Common myeloid progenitor, CD34-positive (primary cell): ENCODE data around the gene ZFP3.

ENCODE experiments used
- CTCF ChIA-PET: fragments of 350-600 bp; sonication (Branson Sonifier 250); formaldehyde crosslinking; loops from one replicate; lab custom pipeline; 2021; ENCODE audit warnings: antibody characterized with exemption; lab: Charles Lee
- POLR2A ChIA-PET: fragments of 350-600 bp; sonication (Branson Sonifier 250); formaldehyde crosslinking; loops from one replicate; lab custom pipeline; 2021; ENCODE audit warnings: antibody characterized with exemption; lab: Charles Lee
- DNase-seq, 3 donors: peaks; one replicate each; pipeline versions ENCODE4 v3.0.0 to v3.0.0-alpha.2; 2013
- H3K27ac ChIP-seq, 2 experiments: 1 replicate in 1 of 2; 2 replicates in 1 of 2; pipeline ENCODE4 v1.7.0; 2013; ENCODE audit warnings: inconsistent platforms in 2 of 2, low read length in 2 of 2, mild to moderate bottlenecking in 2 of 2, low read depth in 1 of 2, moderate library complexity in 1 of 2; ENCODE audit not compliant: severe bottlenecking in 2 of 2, insufficient read depth in 1 of 2, poor library complexity in 1 of 2
- H3K27me3 ChIP-seq, 5 experiments: replicated peaks in 2 of 5; 1 replicate in 3 of 5; 2 replicates in 2 of 5; pipeline versions ENCODE4 v1.6.1 to v1.7.0; 2013; ENCODE audit warnings: low read length in 4 of 5, mild to moderate bottlenecking in 2 of 5, moderate library complexity in 2 of 5, inconsistent platforms in 1 of 5; ENCODE audit not compliant: insufficient read depth in 5 of 5, control insufficient read depth in 4 of 5
- H3K36me3 ChIP-seq, 4 experiments: 1 replicate in 2 of 4; 2 replicates in 2 of 4; pipeline versions ENCODE4 v1.6.1 to v1.7.0; 2013; ENCODE audit warnings: low read length in 3 of 4, control low read depth in 1 of 4, mild to moderate bottlenecking in 1 of 4; ENCODE audit not compliant: control insufficient read depth in 4 of 4, insufficient read depth in 4 of 4
- H3K4me1 ChIP-seq, 4 experiments: 1 replicate in 3 of 4; 2 replicates in 1 of 4; pipeline versions ENCODE4 v1.6.1 to v1.7.1; 2013; ENCODE audit warnings: low read length in 3 of 4, mild to moderate bottlenecking in 3 of 4, control low read depth in 1 of 4, inconsistent platforms in 1 of 4, moderate library complexity in 1 of 4; ENCODE audit not compliant: control insufficient read depth in 4 of 4, insufficient read depth in 4 of 4; ENCODE audit errors: control extremely low read depth in 1 of 4
- H3K4me3 ChIP-seq, 7 experiments: 1 replicate in 4 of 7; 2 replicates in 3 of 7; pipeline versions ENCODE4 v1.5.1 to v1.7.0; 2013; ENCODE audit warnings: mild to moderate bottlenecking in 7 of 7, low read length in 6 of 7, moderate library complexity in 6 of 7, inconsistent platforms in 2 of 7, low read depth in 2 of 7, control low read depth in 1 of 7; ENCODE audit not compliant: insufficient read depth in 4 of 7, control insufficient read depth in 1 of 7; ENCODE audit errors: extremely low read depth in 1 of 7
- H3K9me3 ChIP-seq, 5 experiments: 1 replicate in 4 of 5; 2 replicates in 1 of 5; pipeline versions ENCODE4 v1.6.1 to v1.7.1; 2013; ENCODE audit warnings: low read length in 4 of 5, mild to moderate bottlenecking in 2 of 5, inconsistent platforms in 1 of 5, low read depth in 1 of 5, moderate library complexity in 1 of 5; ENCODE audit not compliant: control insufficient read depth in 4 of 5, insufficient read depth in 2 of 5; ENCODE audit errors: control extremely low read depth in 1 of 5
- WGBS: methylation state at CpG from one replicate; pipeline ENCODE4 v1.1.5; 2013; ENCODE audit not compliant: insufficient coverage; 5-methylcytosine and 5-hydroxymethylcytosine counted together

The ZFP3 gene

GRCh38 chr17:5097101-5097834 lies 19.0 kb downstream of the ZFP3 start:
- H3K9me3 ChIP-seq = peaks cover 6 to 69% (median 33%) of the 10 kb centered on the region in 5 experiments
- H3K27ac ChIP-seq = peak overlapping the region in 1 of 2 experiments; percentile 71
- DNase-seq = peak; percentile 85 to 93 (median 91)
- H3K4me3 ChIP-seq = peak overlapping the region; percentile 33 to 82 (median 70)
- WGBS = under 1% methylated on average over 54 of the region's 63 CpGs
- CTCF ChIA-PET = interaction anchor here (0.6 to 1.2 kb wide), 8 partner anchors 9 to 1689 kb away, joined by 3 to 5 read pairs (median 3); partner anchors contain the start of gene ZFP3
- peaks cover 0 to 14% (median 2%) of the 10 kb centered on the region in 4 experiments for H3K36me3 ChIP-seq
- H3K4me1 ChIP-seq = peaks cover 3 to 12% (median 8%) of the 10 kb centered on the region in 4 experiments
- peaks cover 0 to 3% (median 0%) of the 10 kb centered on the region in 5 experiments for H3K27me3 ChIP-seq
- POLR2A ChIA-PET = interaction anchor here (1.0 to 1.4 kb wide), 3 partner anchors 14 to 21 kb away, joined by 3 to 5 read pairs (median 4); partner anchors contain the start of gene ZFP3

GRCh38 chr17:5099271-5099670 lies 21.0 kb downstream of the ZFP3 start:
- ChIA-PET POLR2A (no interaction called here), CTCF (interaction anchor here (1.4 kb wide), 1 partner anchor 22 kb away, joined by 3 read pairs; no protein-coding TSS in a partner anchor)
- no peaks in the 10 kb centered on the region for H3K36me3 ChIP-seq
- WGBS = 87% methylated on average over 5 of the region's 5 CpGs
- peaks cover 3 to 12% (median 8%) of the 10 kb centered on the region in 4 experiments for H3K4me1 ChIP-seq
- peaks cover 0 to 3% (median 0%) of the 10 kb centered on the region in 5 experiments for H3K27me3 ChIP-seq
- H3K27ac ChIP-seq = no peak overlapping the region
- no peak for DNase-seq
- peaks cover 6 to 61% (median 15%) of the 10 kb centered on the region in 5 experiments for H3K9me3 ChIP-seq
- no peak overlapping the region for H3K4me3 ChIP-seq

- DNase-seq = no peak
- ChIA-PET POLR2A (no interaction called here), CTCF (no interaction called here)
- Histone ChIP-seq H3K27me3 (peaks cover 0 to 3% (median 0%) of the 10 kb centered on the region in 5 experiments), H3K27ac (no peak overlapping the region), H3K4me3 (no peak overlapping the region), H3K9me3 (peaks cover under 1 to 52% (median 6%) of the 10 kb centered on the region in 5 experiments), H3K36me3 (peaks cover 1 to 6% (median 3%) of the 10 kb centered on the region in 4 experiments), H3K4me1 (peaks cover 3 to 12% (median 8%) of the 10 kb centered on the region in 4 experiments)
- WGBS = 98% methylated on average over 6 of the region's 6 CpGs
Observed at GRCh38 chr17:5100832-5101231, 22.6 kb downstream of the ZFP3 start.

GRCh38 chr17:5110816-5111215 lies 32.5 kb downstream of the ZFP3 start:
- DNase-seq = peak; percentile 51 to 88 (median 81)
- Histone ChIP-seq H3K27ac (peak overlapping the region in 1 of 2 experiments; percentile 61), H3K36me3 (peaks cover 4 to 31% (median 21%) of the 10 kb centered on the region in 4 experiments), H3K4me1 (peaks cover 6 to 19% (median 15%) of the 10 kb centered on the region in 4 experiments), H3K9me3 (peaks cover 0 to 34% (median 3%) of the 10 kb centered on the region in 5 experiments), H3K27me3 (peaks cover 0 to 12% (median 3%) of the 10 kb centered on the region in 5 experiments), H3K4me3 (peak overlapping the region; percentile 41 to 90 (median 73))
- POLR2A ChIA-PET = interaction anchor here (0.9 to 1.3 kb wide), 2 partner anchors 14 to 31 kb away, joined by 5 to 6 read pairs; no protein-coding TSS in a partner anchor
- CTCF ChIA-PET = interaction anchor here (0.6 to 1.6 kb wide), 4 partner anchors 13 to 293 kb away, joined by 3 to 4 read pairs (median 3); partner anchors contain the start of gene ZFP3
- WGBS = 6% methylated on average over 5 of the region's 8 CpGs

GRCh38 chr17:5111402-5112204 lies 33.3 kb downstream of the ZFP3 start, which contains the start of gene ZNF232:
ZNF232 (minus strand) TSS chr17:5111878; CDS start chr17:5111822, 56 bp downstream.
- DNase-seq = peak; percentile 91 to 94 (median 94)
- peaks cover 6 to 23% (median 15%) of the 10 kb centered on the region in 4 experiments for H3K4me1 ChIP-seq
- H3K27ac ChIP-seq = peak within 1 kb of the TSS in 1 of 2 experiments; percentile 68
- WGBS = 0% methylated on average over 50 of the region's 69 CpGs
- H3K36me3 ChIP-seq = peaks cover 0 to 23% (median 15%) of the 10 kb centered on the region in 4 experiments
- ChIA-PET POLR2A (interaction anchor here (0.6 to 1.3 kb wide), 3 partner anchors 14 to 32 kb away, joined by 4 to 6 read pairs (median 5); no protein-coding TSS in a partner anchor), CTCF (interaction anchor here (0.5 to 1.6 kb wide), 4 partner anchors 14 to 70 kb away, joined by 3 to 4 read pairs (median 3); partner anchors contain the start of gene ZFP3)
- H3K9me3 ChIP-seq = peaks cover 0 to 34% (median 2%) of the 10 kb centered on the region in 5 experiments
- peaks cover 0 to 20% (median 5%) of the 10 kb centered on the region in 5 experiments for H3K27me3 ChIP-seq
- peak within 1 kb of the TSS; percentile 41 to 90 (median 73) for H3K4me3 ChIP-seq
